Heart left ventricle (tissue), 16 donors: Measurements from ENCODE around the gene CLCN3. TPM values are rescaled to one million over a fixed set of nuclear protein-coding genes. Genes with fewer than 3 reads are reported as not detected.
A peak's percentile ranks its signal among the peaks of the same experiment; 100 is the strongest.
"Not testable (repeated sequence)": the region's sequence is repeated elsewhere in the genome, so short reads cannot be mapped to it uniquely, and the experiment has no call there.

Experiments used
- ATAC-seq, 4 donors: fragments of 200-7000 bp; cut with Tn5 transposase; one replicate each; pipeline ENCODE4 v1.9.1; 2020 to 2022; ENCODE audit warnings: moderate library complexity in 4 of 4, mild to moderate bottlenecking in 3 of 4, moderate number of reproducible peaks in 1 of 4
- DNase-seq, 5 donors: peaks; one replicate each; pipeline ENCODE4 v3.0.0-alpha.2; 2020
- H3K27ac ChIP-seq, 12 donors: fragments of 200-600 bp; sonication (generic) in 4 of 12; one replicate each; pipeline versions ENCODE4 v1.5.0 to v1.8.0; 2016 to 2022; ENCODE audit warnings: mild to moderate bottlenecking in 2 of 12
- H3K27me3 ChIP-seq, 9 donors: fragments of 200-600 bp; sonication (generic) in 2 of 9; one replicate each; pipeline versions ENCODE4 v1.5.1 to v1.8.0; 2016 to 2022; ENCODE audit warnings: mild to moderate bottlenecking in 3 of 9
- H3K36me3 ChIP-seq, 9 donors: fragments of 200-600 bp; sonication (generic) in 2 of 9; one replicate each; pipeline versions ENCODE4 v1.5.0 to v1.8.0; 2018 to 2022; ENCODE audit warnings: mild to moderate bottlenecking in 2 of 9
- H3K4me1 ChIP-seq, 12 donors: fragments of 200-600 bp; sonication (generic) in 4 of 12; one replicate each; pipeline versions ENCODE4 v1.5.0 to v1.8.0; 2016 to 2022; ENCODE audit warnings: mild to moderate bottlenecking in 3 of 12
- H3K4me3 ChIP-seq, 12 donors: fragments of 200-600 bp; sonication (generic) in 4 of 12; one replicate each; pipeline versions ENCODE4 v1.5.0 to v1.8.0; 2017 to 2022; ENCODE audit warnings: mild to moderate bottlenecking in 9 of 12, moderate library complexity in 4 of 12
- H3K9me3 ChIP-seq, 12 donors: fragments of 200-600 bp; sonication (generic) in 4 of 12; one replicate each; pipeline versions ENCODE4 v1.5.0 to v1.8.0; 2016 to 2022; ENCODE audit warnings: mild to moderate bottlenecking in 1 of 12
- CTCF ChIP-seq, 12 donors: fragments of 200-600 bp; sonication (generic) in 4 of 12; IDR thresholded peaks; one replicate each; pipeline versions ENCODE4 v1.5.0 to v1.8.0; 2018 to 2022; ENCODE audit warnings: antibody characterized with exemption in 12 of 12, mild to moderate bottlenecking in 5 of 12
- POLR2A ChIP-seq, 2 donors: fragments of 450-650 bp; IDR thresholded peaks; one replicate each; pipeline ENCODE4 v1.6.1; 2017; ENCODE audit warnings: antibody characterized with exemption in 2 of 2, mild to moderate bottlenecking in 2 of 2, moderate library complexity in 2 of 2
- WGBS, 4 donors: extraction: QIAGEN DNeasy Blood & Tissue Kit in 2 of 4; methylation state at CpG; one replicate each; pipeline versions ENCODE4 v1.1.5 to v1.1.7; 2013 to 2018; 5-methylcytosine and 5-hydroxymethylcytosine counted together
- intact Hi-C, 10 donors: fragments of 100-400 bp; cut with DNase I; formaldehyde crosslinking; loops; one replicate each; pipeline versions ENCODE4 v1.11.1 to v1.14.2; 2022
- long read RNA-seq, 3 donors: library from polyadenylated mRNA; unstranded; transcript quantifications; one replicate each; pipeline ENCODE4 v2.0.0, GENCODE V29; 2020 to 2021
- polyA plus RNA-seq, 2 donors: library from polyadenylated mRNA; stranded (reverse); fragments of 200-250 nt; gene quantifications; one replicate each; pipeline ENCODE4 v1.2.3, GENCODE V29; 2013
- total RNA-seq, 9 donors: library from RNA; depleted of rRNA in 2 of 9; stranded (reverse); fragments of >200 nt in 2 of 9; fragmentation: NEBNext Ultra II Directional in 3 of 9; extraction: Animal tissue kit (Norgen Biotek cat#: 25700) in 3 of 9; gene quantifications; one replicate each; pipeline versions ENCODE4 v1.1.0 to v1.2.4, GENCODE V29; 2016 to 2023
- donor health status: ischemic (EF 13 %, LVEDD 7.1; RV severe dilation, severe dysfunction).
- donor health status: healthy with polysubstance abuse.
- donor health status: DM: no; HTN: yes; CAD: no.
- donor health status: DM: no; HTN: no; CAD: no.
- donor health status: ischemic (EF 25% LVEDD 6.9; RV normal size, moderate dysfunction).
- donor health status: ischemic (EF 25% LVEDD 5.7; RV mildly dilated, moderate dysfunction).
- donor health status: healthy.
- donor health status: DM: yes; HTN: yes; CAD: no.
- donor health status: ischemic (EF 35%, LVEDD 5.7; RV mildly dilated, moderate dysfunction).
- donor health status: nonischemic (EF 11% LVEDD 7.7; RV severe dilation, severe dysfunction).
- donor health status: DM: yes; HTN: yes; CAD: no.
- donor health status: PGD.
- donor health status: ischemic (EF 29% LVEDD 5.4; RV normal size, mild dysfunction).
- donor health status: nonischemic (EF 23%, LVEDD 6.1; RV moderate dilation, normal function).

The CLCN3 gene
- total RNA-seq = 10 to 100 TPM; 46.4 to 86.2 (median 59.3) TPM
- polyA plus RNA-seq = 10 to 100 TPM; 17.4 to 30.2 TPM
- long read RNA-seq, donor 1, full-length matches to known transcripts = 30 of 48 reads
- long read RNA-seq, donor 1, partial matches to known transcripts = 8 of 48 reads
- long read RNA-seq, donor 1, other reads (novel, unspliced or antisense) = 10 of 48 reads
- long read RNA-seq, donor 2, full-length matches to known transcripts = 86 of 113 reads
- long read RNA-seq, donor 2, partial matches to known transcripts = 13 of 113 reads
- long read RNA-seq, donor 2, other reads (novel, unspliced or antisense) = 14 of 113 reads
- long read RNA-seq, donor 3, full-length matches to known transcripts = 75 of 107 reads
- long read RNA-seq, donor 3, partial matches to known transcripts = 27 of 107 reads
- long read RNA-seq, donor 3, other reads (novel, unspliced or antisense) = 5 of 107 reads

- peak; percentile 99 for ATAC-seq
- Histone ChIP-seq H3K9me3 (no peaks in the 10 kb centered on the region), H3K27ac (peak within 1 kb of the TSS; percentile 87 to 97 (median 94)), H3K36me3 (no peaks in the 10 kb centered on the region), H3K27me3 (no peaks in the 10 kb centered on the region), H3K4me3 (peak within 1 kb of the TSS; percentile 55 to 84 (median 71)), H3K4me1 (peaks cover 0 to 34% (median 22%) of the 10 kb centered on the region in 12 donors)
- DNase-seq = peak; percentile 98 to 99 (median 99)
- peak in 6 of 12 donors; percentile 16 to 54 (median 38) for TF ChIP-seq CTCF (IDR thresholded peaks at IDR 0.05)
- peak; percentile 8 to 92 for TF ChIP-seq POLR2A (IDR thresholded peaks at IDR 0.05)
- 0 to 1% (median 0%) methylated on average over 44 to 67 of the region's 67 CpGs for WGBS, 4 donors
- intact Hi-C loops = loop anchor here (1.0 to 10.0 kb wide), 17 partner anchors 8 to 427 kb away; partner anchors contain the start of genes HPF1 (in 1 of the 10), MFAP3L (in 1 of the 10) and NEK1 (in 1 of the 10)
Measured at GRCh38 chr4:169619958-169620879, at the start of gene CLCN3. Gene CLCN3, plus strand, starts transcription at chr4:169620578. Its CDS starts 15,351 bp downstream, at chr4:169635929.

- H3K4me1 ChIP-seq, DNase-seq, H3K4me3 ChIP-seq, H3K9me3 ChIP-seq, ATAC-seq, intact Hi-C loops, H3K27me3 ChIP-seq, H3K27ac ChIP-seq: not testable (repeated sequence)
- 97 to 100% (median 99%) methylated on average over 1 to 2 of the region's 3 CpGs for WGBS, 4 donors
- H3K36me3 ChIP-seq = peaks cover 0 to 49% (median 26%) of the 10 kb centered on the region in 9 donors
Measured at GRCh38 chr4:169571012-169571411, 49.4 kb upstream of the CLCN3 start.

GRCh38 chr4:169571435-169571834 lies 48.9 kb upstream of the CLCN3 start:
- H3K4me1 ChIP-seq = peaks cover 0 to 5% (median 0%) of the 10 kb centered on the region in 12 donors
- no peaks in the 10 kb centered on the region for H3K27me3 ChIP-seq
- 90 to 95% (median 94%) methylated on average over 4 of the region's 4 CpGs for WGBS, 4 donors
- peaks cover 0 to 53% (median 30%) of the 10 kb centered on the region in 9 donors for H3K36me3 ChIP-seq
- no peak for DNase-seq
- no peaks in the 10 kb centered on the region for H3K9me3 ChIP-seq
- H3K27ac ChIP-seq = no peak overlapping the region
- TF ChIP-seq CTCF (IDR thresholded peaks at IDR 0.05) (no peak), POLR2A (IDR thresholded peaks at IDR 0.05) (no peak)
- ATAC-seq = no peak
- no peak overlapping the region for H3K4me3 ChIP-seq
- intact Hi-C loops = no loop called here

GRCh38 chr4:169573889-169574288 lies 46.5 kb upstream of the CLCN3 start:
- Histone ChIP-seq H3K36me3 (peaks cover 0 to 68% (median 42%) of the 10 kb centered on the region in 9 donors), H3K4me1 (no peaks in the 10 kb centered on the region), H3K27me3 (no peaks in the 10 kb centered on the region), H3K4me3 (no peak overlapping the region), H3K27ac (no peak overlapping the region), H3K9me3 (no peaks in the 10 kb centered on the region)
- intact Hi-C loops = no loop called here
- WGBS, 4 donors = 95 to 98% (median 98%) methylated on average over 1 of the region's 1 CpG
- TF ChIP-seq CTCF (IDR thresholded peaks at IDR 0.05) (no peak), POLR2A (IDR thresholded peaks at IDR 0.05) (no peak)
- no peak for DNase-seq
- ATAC-seq = no peak
